NCI-H2227 (cell line): ENCODE results near the gene L2HGDH.
"Not testable (repeated sequence)": the region's sequence is repeated elsewhere in the genome, so short reads cannot be mapped to it uniquely, and the experiment has no call there.

Experiments
- DNase-seq: peaks from one replicate; lab custom pipeline; 2025; ENCODE audit not compliant: unreplicated experiment; lab: John Stamatoyannopoulos, UW

L2HGDH gene

GRCh38 chr14:50340045-50340444, 28.0 kb upstream of the L2HGDH start:
- DNase-seq: no peak

GRCh38 chr14:50339178-50339804, 27.3 kb upstream of the L2HGDH start:
- DNase-seq: no peak

- no peak for DNase-seq
These were observed 26.6 kb upstream of the L2HGDH start for GRCh38 chr14:50338587-50338986.

- peak; percentile 54 for DNase-seq
These were observed 24.2 kb upstream of the L2HGDH start for GRCh38 chr14:50335989-50336824.

GRCh38 chr14:50335389-50335788, 23.4 kb upstream of the L2HGDH start:
- DNase-seq: peak; percentile 83

GRCh38 chr14:50334211-50334610, 22.2 kb upstream of the L2HGDH start:
- no peak for DNase-seq

- no peak for DNase-seq
These were observed 21.0 kb upstream of the L2HGDH start for GRCh38 chr14:50333014-50333509.

GRCh38 chr14:50331596-50331995, 19.6 kb upstream of the L2HGDH start:
- no peak for DNase-seq

- DNase-seq: peak; percentile 86
These were observed 9.1 kb upstream of the L2HGDH start for GRCh38 chr14:50321009-50321660.

- no peak for DNase-seq
These were observed 8.3 kb upstream of the L2HGDH start for GRCh38 chr14:50320283-50320682.

GRCh38 chr14:50319721-50320120, 7.7 kb upstream of the L2HGDH start:
- DNase-seq: no peak

- no peak for DNase-seq
These were observed 7.3 kb upstream of the L2HGDH start for GRCh38 chr14:50319293-50319692.

- peak; percentile 19 for DNase-seq
These were observed 6.1 kb upstream of the L2HGDH start for GRCh38 chr14:50318031-50318626.

GRCh38 chr14:50314098-50314497, 2.1 kb upstream of the L2HGDH start:
- not testable (repeated sequence) for DNase-seq

- DNase-seq: no peak
These were observed 665 bp upstream of the L2HGDH start for GRCh38 chr14:50312734-50313054.

GRCh38 chr14:50311337-50311971, 575 bp downstream of the L2HGDH start:
- DNase-seq: peak; percentile 42

GRCh38 chr14:50310445-50310844, 1.6 kb downstream of the L2HGDH start:
- DNase-seq: peak; percentile 8

- no peak for DNase-seq
These were observed 3.6 kb downstream of the L2HGDH start for GRCh38 chr14:50308363-50308915.

- no peak for DNase-seq
These were observed 8.1 kb downstream of the L2HGDH start for GRCh38 chr14:50303744-50304471.

GRCh38 chr14:50301914-50302313, 10.1 kb downstream of the L2HGDH start:
- DNase-seq: no peak
